Testis (tissue), 2 donors: Measurements from ENCODE around the gene GSG1.

Experiments
- CTCF ChIP-seq, 3 experiments: fragments of 450-650 bp in 2 of 3; fragments of 200-600 bp in 1 of 3; sonication (generic) in 1 of 3; IDR thresholded peaks; one replicate each; pipeline ENCODE4 v1.5.1; 2016 to 2019; ENCODE audit warnings: antibody characterized with exemption in 3 of 3, mild to moderate bottlenecking in 2 of 3, moderate library complexity in 1 of 3
- POLR2A ChIP-seq: fragments of 450-650 bp; IDR thresholded peaks from one replicate; pipeline ENCODE4 v1.6.1; 2017; ENCODE audit warnings: antibody characterized with exemption, mild to moderate bottlenecking, moderate library complexity

- TF ChIP-seq CTCF (IDR thresholded peaks at IDR 0.05), result no peak
- no peak for TF ChIP-seq POLR2A
These were observed 31.9 kb downstream of the GSG1 start for GRCh38 chr12:13071305-13072280.
